HG02588 (cell line): Measurements from ENCODE around the gene CCDC50.
A peak's percentile ranks its signal among the peaks of the same experiment; 100 is the strongest.

Source experiments
- ATAC-seq: cut with Tn5 transposase; IDR thresholded peaks from one replicate; pipeline ENCODE4 v1.9.1; 2021; ENCODE audit warnings: mild to moderate bottlenecking, moderate library complexity; ENCODE audit not compliant: unreplicated experiment

Gene CCDC50

GRCh38 chr3:191345334-191345733 is 16.1 kb downstream of the CCDC50 start:
- no peak for ATAC-seq

DNA sequence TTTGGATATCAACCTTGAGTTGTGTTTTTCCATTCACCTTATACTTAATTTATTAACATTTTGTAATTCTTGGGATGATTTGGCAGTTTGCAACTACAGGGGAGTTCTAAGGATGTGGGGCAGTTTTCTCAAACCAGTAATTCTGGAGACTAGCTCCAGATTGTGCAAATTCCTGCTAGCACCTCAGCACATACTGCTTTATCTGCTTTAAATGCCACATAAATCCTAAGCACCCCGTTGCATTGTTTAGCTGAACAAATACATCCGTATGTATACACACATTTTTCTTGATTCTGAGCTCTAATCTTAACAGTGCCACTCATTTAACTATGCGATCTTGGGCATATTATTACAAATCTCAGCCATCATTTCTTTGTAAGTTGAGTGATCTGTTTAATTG is 18.0 kb downstream of the CCDC50 start:
- ATAC-seq = no peak

GRCh38 chr3:191348098-191348497 is 18.9 kb downstream of the CCDC50 start:
- ATAC-seq = no peak

DNA sequence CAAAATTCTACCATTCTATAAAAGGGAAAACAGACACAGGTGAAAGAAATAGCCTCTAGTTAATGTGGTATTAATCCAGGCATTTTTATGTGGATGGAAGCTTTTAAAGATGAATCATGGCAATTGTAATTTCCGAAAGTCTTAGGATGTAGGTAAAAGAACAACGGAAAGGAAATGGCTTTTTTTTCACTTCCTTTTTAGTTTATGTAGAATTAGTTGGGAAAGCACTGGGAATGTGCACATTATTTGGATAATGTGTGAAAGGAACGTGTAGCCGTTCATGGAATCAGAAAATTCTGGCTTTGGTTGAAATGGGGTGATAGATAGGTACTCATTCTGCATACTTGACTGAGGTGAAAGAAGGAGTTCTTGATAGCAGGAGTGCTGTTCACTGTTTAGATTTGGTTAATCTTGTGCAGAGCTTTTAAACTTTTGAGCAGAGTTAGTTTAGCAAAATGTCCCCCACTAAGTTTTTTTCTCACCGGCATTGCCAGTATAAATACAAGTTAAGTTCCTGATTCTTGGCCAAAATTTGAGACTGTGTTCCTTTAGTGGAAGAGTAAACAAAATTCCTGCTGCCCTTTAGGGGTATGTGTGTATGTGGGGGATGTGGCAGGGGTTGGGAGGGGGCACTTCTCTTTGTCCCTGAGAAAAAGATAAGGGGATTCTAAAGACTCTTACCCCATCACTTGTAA is 21.3 kb downstream of the CCDC50 start:
- no peak for ATAC-seq

- no peak for ATAC-seq
Observed at GRCh38 chr3:191352014-191352413, 22.8 kb downstream of the CCDC50 start.

GRCh38 chr3:191353022-191353777 is 24.0 kb downstream of the CCDC50 start:
- ATAC-seq = peak; percentile 29

GRCh38 chr3:191355406-191355805 is 26.2 kb downstream of the CCDC50 start:
- peak; percentile 79 for ATAC-seq

DNA sequence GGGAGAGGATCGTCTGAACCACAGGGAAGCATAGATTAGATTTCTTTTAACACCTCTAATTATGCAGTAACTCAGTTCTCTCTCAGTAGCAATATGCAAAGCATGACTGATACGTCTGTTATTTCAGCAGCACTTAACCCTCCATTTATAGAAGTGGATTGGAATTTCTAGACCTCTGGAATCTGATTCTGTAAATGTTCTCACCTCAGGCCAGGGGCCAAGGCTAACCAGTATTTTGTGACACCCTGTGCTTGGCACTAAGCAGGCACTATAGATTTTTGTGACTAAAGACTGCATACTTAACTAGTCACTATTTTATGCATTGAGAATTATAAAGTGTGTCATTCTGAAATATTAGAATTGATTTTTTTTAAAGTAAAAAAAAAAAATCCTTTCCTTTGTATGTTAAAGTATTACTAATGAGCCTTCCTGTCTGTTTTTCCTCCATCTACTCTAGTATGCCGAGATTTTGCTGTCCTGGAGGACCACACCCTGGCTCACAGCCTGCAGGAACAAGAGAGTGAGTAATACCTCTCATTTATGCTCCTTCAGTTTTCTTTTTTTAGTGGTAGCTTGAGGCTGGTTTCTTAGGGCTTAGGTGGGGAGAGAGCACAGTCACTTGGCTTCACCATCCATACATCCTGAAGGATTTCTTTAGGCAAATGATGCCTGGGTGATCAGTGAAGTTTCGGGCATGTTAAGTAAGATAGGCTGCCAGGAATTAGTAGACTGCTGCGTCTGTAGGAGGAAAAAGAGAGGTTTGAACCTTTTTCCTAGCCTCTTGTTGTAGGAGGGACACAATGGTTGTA is 27.6 kb downstream of the CCDC50 start:
- no peak for ATAC-seq

- ATAC-seq = no peak
Observed at GRCh38 chr3:191357909-191358308, 28.7 kb downstream of the CCDC50 start.

GRCh38 chr3:191358929-191359328 is 29.7 kb downstream of the CCDC50 start:
- no peak for ATAC-seq

DNA sequence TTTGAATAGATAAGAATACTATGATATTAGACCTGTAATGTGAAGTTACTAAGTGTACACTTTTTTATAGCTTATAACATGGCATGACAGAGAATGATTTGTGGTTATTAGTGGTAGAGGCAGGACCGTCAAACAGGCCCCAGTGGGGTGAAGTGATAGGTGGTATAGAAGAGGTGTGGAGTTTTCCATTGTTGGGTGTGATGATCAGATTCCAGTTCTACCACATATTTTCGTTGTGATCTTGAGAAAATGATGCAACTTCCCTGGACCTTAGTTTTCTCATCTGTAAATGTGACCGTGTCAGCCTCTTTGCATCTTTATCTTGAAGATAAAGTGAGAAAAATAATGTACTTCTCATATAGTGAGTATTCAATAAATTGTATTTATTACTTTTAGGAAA is 31.4 kb downstream of the CCDC50 start:
- no peak for ATAC-seq

DNA sequence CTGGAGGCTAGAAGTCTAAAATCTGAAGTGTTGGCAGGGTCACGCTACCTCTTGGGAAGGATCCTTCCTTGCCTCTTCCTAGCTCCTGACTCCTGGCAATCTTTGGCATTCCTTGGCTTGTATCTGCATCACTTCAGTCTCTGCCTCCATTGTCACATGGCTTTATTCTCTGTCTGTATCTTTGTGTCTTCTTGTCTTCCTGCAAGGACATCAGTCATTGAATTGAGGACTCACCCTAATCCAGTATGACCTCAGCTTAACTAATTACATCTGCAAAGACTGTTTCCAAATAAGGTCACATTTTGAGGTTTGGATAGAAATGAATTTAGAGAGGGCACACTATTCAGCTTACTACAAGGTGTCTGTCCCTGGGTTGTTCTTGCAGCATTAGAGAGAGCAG is 32.3 kb downstream of the CCDC50 start:
- ATAC-seq = no peak

- ATAC-seq = no peak
Observed at GRCh38 chr3:191362037-191362436, 32.8 kb downstream of the CCDC50 start.

GRCh38 chr3:191362524-191363090 is 33.4 kb downstream of the CCDC50 start:
- no peak for ATAC-seq

DNA sequence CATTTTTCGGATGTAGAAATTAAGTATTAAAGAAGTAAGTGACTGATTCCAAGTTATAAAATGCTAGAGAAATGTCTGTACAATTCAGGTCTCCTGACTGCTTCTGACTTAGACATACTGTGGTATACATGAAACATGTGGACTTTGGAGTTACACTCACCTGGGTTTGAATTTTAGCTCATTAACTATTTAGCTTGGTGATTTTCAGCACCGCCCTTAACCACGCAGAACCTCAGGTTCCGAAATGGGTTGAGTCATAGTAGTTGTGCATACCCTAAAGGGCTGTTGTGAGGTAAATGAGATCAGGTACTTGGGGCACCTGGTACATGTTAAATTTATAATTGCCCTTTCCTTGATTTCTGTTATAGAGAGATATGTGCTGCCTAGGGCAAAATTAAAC is 34.0 kb downstream of the CCDC50 start:
- no peak for ATAC-seq

GRCh38 chr3:191366675-191367074 is 37.5 kb downstream of the CCDC50 start:
- ATAC-seq = no peak

DNA sequence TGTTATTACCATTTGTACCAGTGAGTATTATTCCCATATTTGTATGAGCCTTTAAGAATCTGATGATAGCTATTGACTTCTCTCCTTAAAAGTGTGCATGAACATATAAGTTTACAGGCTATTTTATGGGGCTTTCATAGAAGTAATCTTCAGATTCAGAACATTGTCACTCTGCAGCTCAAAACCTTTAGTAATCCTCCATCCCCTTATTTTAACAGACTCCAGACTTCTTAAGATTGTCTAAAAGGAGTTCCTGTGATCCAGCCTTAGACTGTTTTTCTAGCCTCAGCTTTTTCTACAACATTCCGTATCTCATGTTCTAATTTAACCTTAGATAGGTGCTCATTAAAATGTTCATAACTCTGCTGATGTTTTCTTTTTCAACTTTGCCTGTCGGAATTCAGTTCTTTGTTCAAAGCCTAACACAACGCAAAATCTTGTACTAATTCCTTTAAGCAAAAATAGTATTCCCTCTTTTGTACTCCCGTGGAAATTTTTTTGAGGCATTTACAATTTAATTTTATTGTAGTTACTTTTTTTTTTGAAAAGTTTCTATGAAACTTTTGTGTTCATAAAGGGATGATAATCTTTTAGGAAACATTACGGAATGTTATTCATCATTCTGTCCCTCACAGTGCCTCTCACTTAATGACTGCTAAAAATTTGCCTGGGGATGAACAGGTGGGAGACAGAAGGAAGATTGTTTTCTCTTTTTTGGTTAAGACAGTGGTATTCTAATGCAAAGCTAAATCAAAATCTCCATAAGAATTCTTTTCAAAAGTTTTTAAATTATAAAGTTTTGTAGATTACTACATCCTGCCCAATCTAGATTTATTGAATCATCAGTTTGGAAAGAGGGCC is 39.8 kb downstream of the CCDC50 start:
- no peak for ATAC-seq

- no peak for ATAC-seq
Observed at GRCh38 chr3:191369616-191370010, 40.4 kb downstream of the CCDC50 start.

GRCh38 chr3:191372122-191372521 is 42.9 kb downstream of the CCDC50 start:
- ATAC-seq = no peak

DNA sequence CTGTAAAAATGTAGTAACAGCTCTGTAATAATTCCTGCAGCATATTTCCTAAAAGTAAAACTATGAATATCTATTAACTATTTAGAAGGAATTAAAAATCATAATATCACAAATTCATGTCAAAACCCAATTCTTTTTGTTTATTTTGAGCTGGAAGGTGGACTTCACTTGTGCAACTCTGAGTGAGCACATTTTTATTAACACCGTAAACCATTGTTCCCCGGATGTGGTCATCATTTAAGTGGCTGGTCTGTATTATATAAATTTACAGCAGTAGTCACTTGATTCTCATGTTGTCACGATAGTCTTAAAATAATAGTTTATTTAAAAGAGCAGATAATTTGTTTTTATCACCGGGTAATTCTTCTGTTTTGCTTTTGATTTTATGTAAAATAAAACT is 44.1 kb downstream of the CCDC50 start:
- no peak for ATAC-seq
